ENCODE results near the gene VEGFB. TPM values are rescaled to one million over a fixed set of nuclear protein-coding genes. Genes with fewer than 3 reads are reported as not detected.

VEGFB gene
- total RNA-seq, 1 donor from 2014 or later: 58.7 TPM

- intact Hi-C loops (cut with micrococcal nuclease): loop anchor here (1.0 to 5.0 kb wide), 7 partner anchors 11 to 548 kb away; partner anchors contain the start of genes ESRRA, FKBP2, PPP1R14B and RTN3
Measured at GRCh38 chr11:64230171-64230984, 4.0 kb upstream of the VEGFB start, which contains the start of gene DNAJC4. Gene DNAJC4, plus strand, starts transcription at chr11:64230548. Its CDS starts 307 bp downstream, at chr11:64230855.

GRCh38 chr11:64230985-64231365, 3.4 kb upstream of the VEGFB start:
- intact Hi-C loops (cut with micrococcal nuclease): loop anchor here (1.0 to 5.0 kb wide), 7 partner anchors 10 to 549 kb away; partner anchors contain the start of genes ESRRA, FKBP2, PPP1R14B and RTN3

GRCh38 chr11:64231546-64231945, 2.8 kb upstream of the VEGFB start:
- intact Hi-C loops (cut with micrococcal nuclease): loop anchor here (5.0 kb wide), 1 partner anchor 549 kb away; the partner anchor contains the start of gene RTN3

GRCh38 chr11:64232182-64232966, 2.0 kb upstream of the VEGFB start:
- intact Hi-C loops (cut with micrococcal nuclease): loop anchor here (5.0 kb wide), 1 partner anchor 550 kb away; the partner anchor contains the start of gene RTN3

GRCh38 chr11:64232967-64233315, 1.4 kb upstream of the VEGFB start:
- intact Hi-C loops (cut with micrococcal nuclease): loop anchor here (5.0 kb wide), 1 partner anchor 551 kb away; the partner anchor contains the start of gene RTN3

- intact Hi-C loops (cut with micrococcal nuclease): loop anchor here (5.0 kb wide), 1 partner anchor 553 kb away; the partner anchor contains the start of gene RTN3
Measured at GRCh38 chr11:64234647-64235379, 429 bp downstream of the VEGFB start.

- intact Hi-C loops (cut with micrococcal nuclease): no loop called here
Measured at GRCh38 chr11:64235437-64236161, 1.2 kb downstream of the VEGFB start.

- intact Hi-C loops (cut with micrococcal nuclease): no loop called here
Measured at GRCh38 chr11:64237484-64237951, 3.1 kb downstream of the VEGFB start.

- intact Hi-C loops (cut with micrococcal nuclease): no loop called here
Measured at GRCh38 chr11:64238076-64238475, 3.7 kb downstream of the VEGFB start.

- intact Hi-C loops (cut with micrococcal nuclease): no loop called here
Measured at GRCh38 chr11:64238999-64239398, 4.6 kb downstream of the VEGFB start.

- intact Hi-C loops (cut with micrococcal nuclease): loop anchor here (1.0 to 2.0 kb wide), 2 partner anchors 14 to 101 kb away; partner anchors contain the start of genes CCDC88B, NUDT22 and TRPT1
Measured at GRCh38 chr11:64239662-64240434, 5.5 kb downstream of the VEGFB start.

GRCh38 chr11:64240435-64241240, 6.3 kb downstream of the VEGFB start, which contains the start of gene FKBP2:
Gene FKBP2, plus strand, starts transcription at chr11:64241095. Its CDS starts 1,293 bp downstream, at chr11:64242388.
- intact Hi-C loops (cut with micrococcal nuclease): loop anchor here (1.0 to 2.0 kb wide), 9 partner anchors 10 to 100 kb away; partner anchors contain the start of genes CCDC88B, DNAJC4, ESRRA and GPR137

- intact Hi-C loops (cut with micrococcal nuclease): loop anchor here (1.0 to 2.0 kb wide), 8 partner anchors 11 to 100 kb away; partner anchors contain the start of genes CCDC88B, DNAJC4, ESRRA and GPR137
Measured at GRCh38 chr11:64241241-64241490, 6.8 kb downstream of the VEGFB start.

GRCh38 chr11:64241491-64242374, 7.3 kb downstream of the VEGFB start:
- intact Hi-C loops (cut with micrococcal nuclease): loop anchor here (1.0 to 2.0 kb wide), 8 partner anchors 11 to 99 kb away; partner anchors contain the start of genes CCDC88B, DNAJC4, ESRRA and GPR137

GRCh38 chr11:64243236-64243854, 9.0 kb downstream of the VEGFB start:
- intact Hi-C loops (cut with micrococcal nuclease): no loop called here

- intact Hi-C loops (cut with micrococcal nuclease): no loop called here
Measured at GRCh38 chr11:64244107-64244506, 9.7 kb downstream of the VEGFB start.

- intact Hi-C loops (cut with micrococcal nuclease): no loop called here
Measured at GRCh38 chr11:64244966-64245365, 10.6 kb downstream of the VEGFB start.

Data from T-helper 1 cell treated with Interleukin-12 subunit alpha and Interleukin-12 subunit beta and Interleukin-4 antibody, amounts not matched to agents 30 ng/mL and 1 ng/mL, for 36 hours (primary cell).